ENCODE data around the gene LIN52.

GRCh38 chr14:74204491-74204890 lies 119.7 kb downstream of the LIN52 start:
- TF ChIP-seq CTCF (IDR thresholded peaks at IDR 0.05) (no peak), POLR2A (IDR thresholded peaks at IDR 0.05) (no peak), POLR2AphosphoS5 (IDR thresholded peaks at IDR 0.05) (no peak)

Data from breast epithelium (tissue), 3 donors.